Body of pancreas (tissue), 4 donors: ENCODE data around the gene HNRNPA2B1.

Source experiments
- POLR2A ChIP-seq, 3 donors: fragments of 450-650 bp; IDR thresholded peaks; one replicate each; pipeline ENCODE4 v1.6.1; 2016; ENCODE audit warnings: antibody characterized with exemption in 3 of 3, mild to moderate bottlenecking in 2 of 3
- TF ChIP-seq, protein P1 (sequence below), 7 experiments: fragments of 450-650 bp in 4 of 7; fragments of 200-600 bp in 3 of 7; sonication (generic) in 3 of 7; IDR thresholded peaks; one replicate each; pipeline ENCODE4 v1.5.1; 2016 to 2019; ENCODE audit warnings: antibody characterized with exemption in 7 of 7

DNA sequence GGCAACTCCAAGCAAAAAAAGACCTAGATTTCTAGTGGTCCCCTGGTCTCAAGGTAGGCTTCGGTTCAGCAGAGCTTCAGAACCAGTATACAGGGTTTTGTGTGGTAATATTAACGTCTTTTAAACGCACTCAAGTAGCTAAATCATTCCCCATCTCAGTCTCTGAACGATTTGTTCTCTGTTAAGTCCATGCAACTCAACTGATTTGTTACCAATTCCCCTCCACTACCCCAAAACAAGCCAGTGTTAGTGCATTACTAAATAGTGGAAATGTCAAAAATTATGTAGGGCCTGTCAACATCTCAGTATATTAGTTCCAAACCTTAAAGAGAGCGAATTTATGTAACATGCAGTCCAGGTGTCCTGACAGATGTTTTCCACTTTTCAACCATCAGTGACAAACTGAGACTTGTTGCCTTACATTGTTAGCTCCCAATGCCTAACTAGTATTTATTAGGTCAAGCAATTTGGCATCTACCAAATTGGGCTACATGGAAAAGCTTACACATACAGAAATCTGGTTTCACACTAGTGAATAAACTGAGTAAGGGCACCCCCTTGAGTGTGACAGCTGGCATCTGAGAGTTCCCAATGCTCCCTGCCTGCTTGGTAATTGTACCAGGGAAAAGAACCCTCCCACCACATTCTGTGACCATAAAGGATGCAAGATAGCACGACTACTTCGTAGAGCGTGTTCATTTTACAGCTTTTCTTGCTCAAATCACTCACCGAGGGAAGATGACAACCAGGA is 12.2 kb downstream of the HNRNPA2B1 start:
- TF ChIP-seq, protein P1, sequence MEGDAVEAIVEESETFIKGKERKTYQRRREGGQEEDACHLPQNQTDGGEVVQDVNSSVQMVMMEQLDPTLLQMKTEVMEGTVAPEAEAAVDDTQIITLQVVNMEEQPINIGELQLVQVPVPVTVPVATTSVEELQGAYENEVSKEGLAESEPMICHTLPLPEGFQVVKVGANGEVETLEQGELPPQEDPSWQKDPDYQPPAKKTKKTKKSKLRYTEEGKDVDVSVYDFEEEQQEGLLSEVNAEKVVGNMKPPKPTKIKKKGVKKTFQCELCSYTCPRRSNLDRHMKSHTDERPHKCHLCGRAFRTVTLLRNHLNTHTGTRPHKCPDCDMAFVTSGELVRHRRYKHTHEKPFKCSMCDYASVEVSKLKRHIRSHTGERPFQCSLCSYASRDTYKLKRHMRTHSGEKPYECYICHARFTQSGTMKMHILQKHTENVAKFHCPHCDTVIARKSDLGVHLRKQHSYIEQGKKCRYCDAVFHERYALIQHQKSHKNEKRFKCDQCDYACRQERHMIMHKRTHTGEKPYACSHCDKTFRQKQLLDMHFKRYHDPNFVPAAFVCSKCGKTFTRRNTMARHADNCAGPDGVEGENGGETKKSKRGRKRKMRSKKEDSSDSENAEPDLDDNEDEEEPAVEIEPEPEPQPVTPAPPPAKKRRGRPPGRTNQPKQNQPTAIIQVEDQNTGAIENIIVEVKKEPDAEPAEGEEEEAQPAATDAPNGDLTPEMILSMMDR (IDR thresholded peaks at IDR 0.05): no peak
- TF ChIP-seq POLR2A (IDR thresholded peaks at IDR 0.05): peak in 1 of 3 donors; percentile 6
